ENCODE results near the gene GRID1.

Gene GRID1

GRCh38 chr10:86153751-86154150, 212.8 kb downstream of the GRID1 start:
- no peak for DNase-seq (ENCODE audit: low read depth in 1 of 2, low spot score in 1 of 2)

GRCh38 chr10:86152911-86153310, 213.7 kb downstream of the GRID1 start:
- DNase-seq (ENCODE audit: low read depth in 1 of 2, low spot score in 1 of 2): no peak

GRCh38 chr10:86152354-86152753, 214.2 kb downstream of the GRID1 start:
- DNase-seq (ENCODE audit: low read depth in 1 of 2, low spot score in 1 of 2): no peak

- DNase-seq (ENCODE audit: low read depth in 1 of 2, low spot score in 1 of 2): no peak
Measured at GRCh38 chr10:86151613-86152012, 215.0 kb downstream of the GRID1 start.

- DNase-seq (ENCODE audit: low read depth in 1 of 2, low spot score in 1 of 2): no peak
Measured at GRCh38 chr10:86149257-86149656, 217.3 kb downstream of the GRID1 start.

GRCh38 chr10:86148117-86148516, 218.5 kb downstream of the GRID1 start:
- no peak for DNase-seq (ENCODE audit: low read depth in 1 of 2, low spot score in 1 of 2)

- DNase-seq (ENCODE audit: low read depth in 1 of 2, low spot score in 1 of 2): no peak
Measured at GRCh38 chr10:86144301-86144700, 222.3 kb downstream of the GRID1 start.

GRCh38 chr10:86141896-86142295, 224.7 kb downstream of the GRID1 start:
- no peak for DNase-seq (ENCODE audit: low read depth in 1 of 2, low spot score in 1 of 2)

GRCh38 chr10:86139066-86139657, 227.4 kb downstream of the GRID1 start:
- no peak for DNase-seq (ENCODE audit: low read depth in 1 of 2, low spot score in 1 of 2)

GRCh38 chr10:86138551-86139065, 228.0 kb downstream of the GRID1 start:
- no peak for DNase-seq (ENCODE audit: low read depth in 1 of 2, low spot score in 1 of 2)

GRCh38 chr10:86137561-86137960, 229.0 kb downstream of the GRID1 start:
- no peak for DNase-seq (ENCODE audit: low read depth in 1 of 2, low spot score in 1 of 2)

- no peak for DNase-seq (ENCODE audit: low read depth in 1 of 2, low spot score in 1 of 2)
Measured at GRCh38 chr10:86136934-86137333, 229.7 kb downstream of the GRID1 start.

GRCh38 chr10:86135191-86135590, 231.4 kb downstream of the GRID1 start:
- no peak for DNase-seq (ENCODE audit: low read depth in 1 of 2, low spot score in 1 of 2)

GRCh38 chr10:86130737-86131475, 235.7 kb downstream of the GRID1 start:
- DNase-seq (ENCODE audit: low read depth in 1 of 2, low spot score in 1 of 2): no peak

- DNase-seq (ENCODE audit: low read depth in 1 of 2, low spot score in 1 of 2): no peak
Measured at GRCh38 chr10:86130041-86130440, 236.6 kb downstream of the GRID1 start.

GRCh38 chr10:86128360-86128759, 238.2 kb downstream of the GRID1 start:
- no peak for DNase-seq (ENCODE audit: low read depth in 1 of 2, low spot score in 1 of 2)

- no peak for DNase-seq (ENCODE audit: low read depth in 1 of 2, low spot score in 1 of 2)
Measured at GRCh38 chr10:86127274-86127819, 239.2 kb downstream of the GRID1 start.

GRCh38 chr10:86124734-86125133, 241.9 kb downstream of the GRID1 start:
- DNase-seq (ENCODE audit: low read depth in 1 of 2, low spot score in 1 of 2): no peak

GRCh38 chr10:86123715-86124114, 242.9 kb downstream of the GRID1 start:
- no peak for DNase-seq (ENCODE audit: low read depth in 1 of 2, low spot score in 1 of 2)

- no peak for DNase-seq (ENCODE audit: low read depth in 1 of 2, low spot score in 1 of 2)
Measured at GRCh38 chr10:86123304-86123703, 243.3 kb downstream of the GRID1 start.

- DNase-seq (ENCODE audit: low read depth in 1 of 2, low spot score in 1 of 2): no peak
Measured at GRCh38 chr10:86122646-86123045, 243.9 kb downstream of the GRID1 start.

- no peak for DNase-seq (ENCODE audit: low read depth in 1 of 2, low spot score in 1 of 2)
Measured at GRCh38 chr10:86121200-86121599, 245.4 kb downstream of the GRID1 start.
